Measurements from ENCODE around the gene RING1.

GRCh38 chr6:33235221-33235634, 26.9 kb downstream of the RING1 start:
- TF ChIP-seq EZH2 (IDR thresholded peaks at IDR 0.05; ENCODE audit: borderline replicate concordance, low read length) (no peak), CTCF (IDR thresholded peaks at IDR 0.05; ENCODE audit: low read length) (no peak)
